ENCODE data around the gene TMEM203.
A peak's percentile ranks its signal among the peaks of the same experiment; 100 is the strongest.

Gene TMEM203

DNA sequence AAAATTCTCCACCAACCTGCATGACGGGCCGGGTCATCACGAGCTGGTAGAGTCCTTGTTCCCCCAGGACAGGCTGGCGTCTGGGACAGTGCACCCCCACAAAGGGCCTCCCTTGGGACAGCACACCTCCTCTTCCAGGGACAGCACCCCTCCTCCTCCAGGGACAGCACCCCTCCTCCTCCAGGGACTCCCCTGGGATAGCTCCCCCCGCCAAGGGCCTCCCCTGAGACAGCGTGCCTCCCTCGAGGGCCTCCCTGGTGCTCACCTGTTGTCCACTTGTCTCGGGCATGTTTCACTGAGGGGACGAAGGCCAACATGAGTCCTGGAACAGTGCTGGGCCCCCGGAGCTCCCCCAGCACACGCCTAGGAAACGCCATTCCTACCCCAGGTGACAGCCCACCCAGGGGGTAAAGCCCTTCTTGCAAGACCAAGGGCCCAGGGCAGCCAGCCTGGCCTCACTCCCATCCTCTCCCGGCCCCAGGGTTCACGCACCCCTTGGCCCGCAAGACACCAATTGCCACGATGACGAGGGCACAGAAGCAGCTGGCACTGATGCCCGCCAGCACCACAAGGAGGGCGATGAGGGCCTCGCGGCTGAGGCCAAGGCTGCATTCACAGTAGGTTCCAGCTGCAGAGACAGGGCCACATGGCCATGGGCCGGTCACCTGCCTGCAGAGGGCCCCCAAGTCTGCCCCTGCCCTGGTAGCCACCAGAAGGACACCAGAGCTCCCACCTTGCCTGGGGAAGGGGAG is 34.1 kb downstream of the TMEM203 start:
- Histone ChIP-seq H3K9me3 (ENCODE audit: control insufficient read depth in 2 of 2, low read length in 2 of 2) (no peaks in the 10 kb centered on the region), H3K4me1 (ENCODE audit: control insufficient read depth, insufficient read depth, low read length) (peaks cover 26% of the 10 kb centered on the region), H3K27ac (ENCODE audit: low read length) (no peak overlapping the region), H3K9ac (ENCODE audit: low read length in 2 of 2) (no peak overlapping the region), H3K4me3 (ENCODE audit: low read length in 2 of 2) (no peak overlapping the region), H3K36me3 (ENCODE audit: control insufficient read depth in 2 of 2, insufficient read depth in 2 of 2, low read length in 2 of 2) (no peaks in the 10 kb centered on the region), H3K27me3 (ENCODE audit: control insufficient read depth in 1 of 2, insufficient read depth in 2 of 2, low read length in 2 of 2) (peaks cover 26 to 44% of the 10 kb centered on the region in 2 donors)

DNA sequence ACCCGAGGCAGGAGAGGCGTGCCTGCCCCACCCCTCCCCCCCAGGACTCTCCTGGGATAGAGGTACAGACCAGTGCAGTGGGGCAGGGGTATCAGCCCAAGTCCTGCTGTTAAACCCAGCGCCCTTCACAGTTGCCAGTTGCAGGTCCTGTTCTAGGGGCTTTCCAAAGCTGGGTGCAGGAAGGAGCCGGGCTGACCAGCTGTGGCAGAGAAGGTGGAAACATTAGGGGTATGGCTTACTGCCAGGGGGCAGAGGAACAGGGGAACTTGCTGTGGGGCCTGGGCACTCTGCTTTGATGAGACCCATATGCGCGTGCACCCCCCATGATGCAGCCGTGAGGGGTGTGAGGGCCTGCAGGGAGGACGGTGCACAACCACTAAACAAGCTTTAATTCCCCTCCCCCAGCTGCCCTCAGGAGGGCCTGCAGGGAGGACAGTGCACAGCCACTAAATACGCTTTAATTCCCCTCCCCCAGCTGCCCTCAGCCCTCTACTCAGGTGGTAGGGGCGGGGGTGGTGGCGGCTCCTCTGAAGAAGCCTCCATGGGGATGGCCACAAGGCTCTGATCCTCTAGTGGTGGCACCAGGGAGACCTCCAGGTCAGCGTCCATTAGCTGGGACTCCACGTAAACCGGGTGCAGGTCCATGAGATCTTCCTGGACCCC is 34.8 kb downstream of the TMEM203 start:
- no peaks in the 10 kb centered on the region for H3K9me3 ChIP-seq (ENCODE audit: control insufficient read depth in 2 of 2, low read length in 2 of 2)
- H3K4me1 ChIP-seq (ENCODE audit: control insufficient read depth, insufficient read depth, low read length) = peaks cover 26% of the 10 kb centered on the region
- H3K27ac ChIP-seq (ENCODE audit: low read length) = no peak overlapping the region
- H3K27me3 ChIP-seq (ENCODE audit: control insufficient read depth in 1 of 2, insufficient read depth in 2 of 2, low read length in 2 of 2) = peaks cover 33 to 51% of the 10 kb centered on the region in 2 donors
- no peak overlapping the region for H3K4me3 ChIP-seq (ENCODE audit: low read length in 2 of 2)
- no peaks in the 10 kb centered on the region for H3K36me3 ChIP-seq (ENCODE audit: control insufficient read depth in 2 of 2, insufficient read depth in 2 of 2, low read length in 2 of 2)
- H3K9ac ChIP-seq (ENCODE audit: low read length in 2 of 2) = no peak overlapping the region

- Histone ChIP-seq H3K27ac (ENCODE audit: low read length) (no peak within 1 kb of the TSS), H3K4me1 (ENCODE audit: control insufficient read depth, insufficient read depth, low read length) (peaks cover 26% of the 10 kb centered on the region), H3K9me3 (ENCODE audit: control insufficient read depth in 2 of 2, low read length in 2 of 2) (no peaks in the 10 kb centered on the region), H3K36me3 (ENCODE audit: control insufficient read depth in 2 of 2, insufficient read depth in 2 of 2, low read length in 2 of 2) (no peaks in the 10 kb centered on the region), H3K4me3 (ENCODE audit: low read length in 2 of 2) (peak within 1 kb of the TSS; percentile 27 to 64), H3K9ac (ENCODE audit: low read length in 2 of 2) (no peak within 1 kb of the TSS), H3K27me3 (ENCODE audit: control insufficient read depth in 1 of 2, insufficient read depth in 2 of 2, low read length in 2 of 2) (peaks cover 39 to 57% of the 10 kb centered on the region in 2 donors)
Measured at GRCh38 chr9:137169896-137170358, 35.5 kb downstream of the TMEM203 start, which contains the start of gene LRRC26. LRRC26 (minus strand) TSS chr9:137170051; CDS start chr9:137169943, 108 bp downstream.

DNA sequence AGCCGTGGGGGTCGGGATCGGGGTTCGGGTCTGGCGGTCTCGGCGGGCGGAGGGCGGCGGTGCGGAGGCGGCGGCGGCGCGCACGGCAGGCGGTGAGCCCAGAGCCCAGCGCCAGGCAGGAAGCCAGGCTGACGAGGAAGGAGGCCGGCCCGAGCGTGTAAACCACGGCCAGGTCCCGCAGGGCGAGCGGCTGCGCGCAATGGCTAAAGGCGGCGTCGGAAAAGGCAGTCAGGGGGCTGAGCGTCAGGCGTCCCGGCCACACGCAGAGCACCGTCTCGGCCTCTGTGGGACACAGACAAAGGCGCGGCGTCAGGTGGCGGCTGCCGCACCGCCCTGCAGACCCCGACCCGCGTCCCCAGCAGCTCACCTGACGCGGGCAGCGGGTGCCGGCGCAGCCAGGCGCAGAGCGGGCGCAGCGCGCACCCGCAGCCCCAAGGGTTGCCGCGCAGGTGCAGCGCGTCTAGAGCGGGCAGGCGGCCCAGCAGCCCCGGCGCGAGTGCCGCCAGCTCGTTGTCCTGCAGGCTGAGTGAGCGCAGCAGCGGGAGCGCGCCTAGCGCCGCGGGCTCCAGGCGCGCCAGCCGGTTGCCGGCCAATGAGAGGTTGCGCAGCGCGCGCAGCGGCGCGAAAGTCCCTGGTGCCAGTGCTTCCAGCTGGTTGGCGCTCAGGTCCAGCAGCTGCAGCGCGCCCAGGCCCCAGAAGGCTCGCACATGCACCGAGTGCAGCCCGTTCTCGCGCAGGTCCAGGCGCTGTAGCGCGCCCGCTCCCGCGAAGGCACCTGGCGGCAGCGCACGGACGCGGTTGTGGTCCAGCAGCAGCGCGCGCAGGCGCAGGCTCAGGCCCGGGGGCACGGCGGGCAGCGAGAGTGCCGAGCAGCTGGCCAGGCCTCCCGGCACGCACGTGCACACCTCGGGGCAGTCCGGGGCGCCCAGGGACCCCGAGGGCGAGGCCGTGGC is 36.3 kb downstream of the TMEM203 start:
- Histone ChIP-seq H3K9me3 (ENCODE audit: control insufficient read depth in 2 of 2, low read length in 2 of 2) (no peaks in the 10 kb centered on the region), H3K27ac (ENCODE audit: low read length) (no peak overlapping the region), H3K27me3 (ENCODE audit: control insufficient read depth in 1 of 2, insufficient read depth in 2 of 2, low read length in 2 of 2) (peaks cover 46 to 65% of the 10 kb centered on the region in 2 donors), H3K36me3 (ENCODE audit: control insufficient read depth in 2 of 2, insufficient read depth in 2 of 2, low read length in 2 of 2) (no peaks in the 10 kb centered on the region), H3K4me1 (ENCODE audit: control insufficient read depth, insufficient read depth, low read length) (peaks cover 26% of the 10 kb centered on the region), H3K4me3 (ENCODE audit: low read length in 2 of 2) (peak overlapping the region; percentile 27 to 64), H3K9ac (ENCODE audit: low read length in 2 of 2) (no peak overlapping the region)

GRCh38 chr9:137168573-137168903 is 36.9 kb downstream of the TMEM203 start:
- Histone ChIP-seq H3K4me1 (ENCODE audit: control insufficient read depth, insufficient read depth, low read length) (peaks cover 26% of the 10 kb centered on the region), H3K27me3 (ENCODE audit: control insufficient read depth in 1 of 2, insufficient read depth in 2 of 2, low read length in 2 of 2) (peaks cover 50 to 71% of the 10 kb centered on the region in 2 donors), H3K27ac (ENCODE audit: low read length) (no peak overlapping the region), H3K9ac (ENCODE audit: low read length in 2 of 2) (no peak overlapping the region), H3K4me3 (ENCODE audit: low read length in 2 of 2) (peak overlapping the region in 1 of 2 donors; percentile 64), H3K9me3 (ENCODE audit: control insufficient read depth in 2 of 2, low read length in 2 of 2) (no peaks in the 10 kb centered on the region), H3K36me3 (ENCODE audit: control insufficient read depth in 2 of 2, insufficient read depth in 2 of 2, low read length in 2 of 2) (no peaks in the 10 kb centered on the region)

DNA sequence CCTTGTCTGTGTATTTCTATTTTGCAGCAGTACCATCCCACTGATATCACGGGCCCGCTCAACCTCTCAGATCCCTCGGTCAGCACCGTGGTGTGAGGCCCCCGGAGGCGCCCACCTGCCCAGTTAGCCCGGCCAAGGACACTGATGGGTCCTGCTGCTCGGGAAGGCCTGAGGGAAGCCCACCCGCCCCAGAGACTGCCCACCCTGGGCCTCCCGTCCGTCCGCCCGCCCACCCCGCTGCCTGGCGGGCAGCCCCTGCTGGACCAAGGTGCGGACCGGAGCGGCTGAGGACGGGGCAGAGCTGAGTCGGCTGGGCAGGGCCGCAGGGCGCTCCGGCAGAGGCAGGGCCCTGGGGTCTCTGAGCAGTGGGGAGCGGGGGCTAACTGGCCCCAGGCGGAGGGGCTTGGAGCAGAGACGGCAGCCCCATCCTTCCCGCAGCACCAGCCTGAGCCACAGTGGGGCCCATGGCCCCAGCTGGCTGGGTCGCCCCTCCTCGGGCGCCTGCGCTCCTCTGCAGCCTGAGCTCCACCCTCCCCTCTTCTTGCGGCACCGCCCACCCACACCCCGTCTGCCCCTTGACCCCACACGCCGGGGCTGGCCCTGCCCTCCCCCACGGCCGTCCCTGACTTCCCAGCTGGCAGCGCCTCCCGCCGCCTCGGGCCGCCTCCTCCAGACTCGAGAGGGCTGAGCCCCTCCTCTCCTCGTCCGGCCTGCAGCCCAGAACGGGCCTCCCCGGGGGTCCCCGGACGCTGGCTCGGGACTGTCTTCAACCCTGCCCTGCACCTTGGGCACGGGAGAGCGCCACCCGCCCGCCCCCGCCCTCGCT is 37.5 kb downstream of the TMEM203 start:
- Histone ChIP-seq H3K27me3 (ENCODE audit: control insufficient read depth in 1 of 2, insufficient read depth in 2 of 2, low read length in 2 of 2) (peaks cover 53 to 77% of the 10 kb centered on the region in 2 donors), H3K4me1 (ENCODE audit: control insufficient read depth, insufficient read depth, low read length) (peaks cover 29% of the 10 kb centered on the region), H3K9me3 (ENCODE audit: control insufficient read depth in 2 of 2, low read length in 2 of 2) (no peaks in the 10 kb centered on the region), H3K27ac (ENCODE audit: low read length) (no peak overlapping the region), H3K4me3 (ENCODE audit: low read length in 2 of 2) (peak overlapping the region in 1 of 2 donors; percentile 22), H3K36me3 (ENCODE audit: control insufficient read depth in 2 of 2, insufficient read depth in 2 of 2, low read length in 2 of 2) (no peaks in the 10 kb centered on the region), H3K9ac (ENCODE audit: low read length in 2 of 2) (no peak overlapping the region)

- peaks cover 57 to 83% of the 10 kb centered on the region in 2 donors for H3K27me3 ChIP-seq (ENCODE audit: control insufficient read depth in 1 of 2, insufficient read depth in 2 of 2, low read length in 2 of 2)
Measured at GRCh38 chr9:137167277-137167746, 38.1 kb downstream of the TMEM203 start.

DNA sequence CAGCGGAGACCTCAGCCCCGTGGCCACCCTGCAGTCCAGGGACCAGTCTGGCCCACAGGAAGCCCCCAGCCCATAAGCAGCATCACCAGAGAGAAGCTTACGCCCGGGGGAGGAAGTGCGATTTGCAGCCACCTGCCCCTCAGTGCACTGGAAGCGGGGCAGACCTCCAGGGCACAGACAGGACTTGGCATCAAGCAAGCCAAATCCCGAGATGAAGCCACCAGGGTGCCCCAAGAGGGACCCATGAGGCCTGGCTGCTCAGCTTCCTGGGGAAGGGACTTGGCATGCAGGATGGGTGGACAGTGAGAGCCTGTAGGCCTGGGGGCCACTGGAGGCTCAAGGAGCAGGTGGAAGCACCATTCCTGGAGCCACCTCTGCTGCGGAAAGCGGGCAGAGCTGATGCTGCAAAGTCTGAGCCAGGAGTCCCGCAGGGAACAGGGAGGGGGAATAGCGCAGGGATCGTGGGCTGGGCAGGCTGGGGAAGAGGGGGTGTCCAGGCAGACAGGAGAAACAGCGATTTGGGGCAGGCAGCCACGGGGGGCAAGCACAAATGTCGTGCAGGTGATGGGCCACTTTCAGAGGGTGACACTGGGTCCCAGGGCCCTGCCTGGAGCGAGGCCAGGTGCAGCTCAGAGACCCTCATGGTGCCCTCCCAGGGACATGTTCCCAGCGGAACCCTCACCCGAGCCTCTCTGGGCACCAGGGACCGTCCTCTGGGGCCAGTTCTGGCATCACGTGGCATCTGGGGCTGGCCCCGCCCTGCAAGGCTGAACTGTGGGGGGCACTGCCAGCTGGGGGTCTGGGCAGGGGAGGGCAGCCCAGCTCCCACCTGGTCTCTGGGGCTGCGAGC is 38.8 kb downstream of the TMEM203 start:
- Histone ChIP-seq H3K27ac (ENCODE audit: low read length) (no peak overlapping the region), H3K9me3 (ENCODE audit: control insufficient read depth in 2 of 2, low read length in 2 of 2) (no peaks in the 10 kb centered on the region), H3K9ac (ENCODE audit: low read length in 2 of 2) (no peak overlapping the region), H3K4me1 (ENCODE audit: control insufficient read depth, insufficient read depth, low read length) (peaks cover 38% of the 10 kb centered on the region), H3K27me3 (ENCODE audit: control insufficient read depth in 1 of 2, insufficient read depth in 2 of 2, low read length in 2 of 2) (peaks cover 56 to 86% of the 10 kb centered on the region in 2 donors), H3K4me3 (ENCODE audit: low read length in 2 of 2) (no peak overlapping the region), H3K36me3 (ENCODE audit: control insufficient read depth in 2 of 2, insufficient read depth in 2 of 2, low read length in 2 of 2) (no peaks in the 10 kb centered on the region)

More at GRCh38 chr9:137167277-137167746, 38.1 kb downstream of the TMEM203 start:
- Histone ChIP-seq H3K4me3 (ENCODE audit: low read length in 2 of 2) (no peak overlapping the region), H3K9me3 (ENCODE audit: control insufficient read depth in 2 of 2, low read length in 2 of 2) (no peaks in the 10 kb centered on the region), H3K36me3 (ENCODE audit: control insufficient read depth in 2 of 2, insufficient read depth in 2 of 2, low read length in 2 of 2) (no peaks in the 10 kb centered on the region), H3K27ac (ENCODE audit: low read length) (no peak overlapping the region), H3K9ac (ENCODE audit: low read length in 2 of 2) (no peak overlapping the region), H3K4me1 (ENCODE audit: control insufficient read depth, insufficient read depth, low read length) (peaks cover 34% of the 10 kb centered on the region)

DNA sequence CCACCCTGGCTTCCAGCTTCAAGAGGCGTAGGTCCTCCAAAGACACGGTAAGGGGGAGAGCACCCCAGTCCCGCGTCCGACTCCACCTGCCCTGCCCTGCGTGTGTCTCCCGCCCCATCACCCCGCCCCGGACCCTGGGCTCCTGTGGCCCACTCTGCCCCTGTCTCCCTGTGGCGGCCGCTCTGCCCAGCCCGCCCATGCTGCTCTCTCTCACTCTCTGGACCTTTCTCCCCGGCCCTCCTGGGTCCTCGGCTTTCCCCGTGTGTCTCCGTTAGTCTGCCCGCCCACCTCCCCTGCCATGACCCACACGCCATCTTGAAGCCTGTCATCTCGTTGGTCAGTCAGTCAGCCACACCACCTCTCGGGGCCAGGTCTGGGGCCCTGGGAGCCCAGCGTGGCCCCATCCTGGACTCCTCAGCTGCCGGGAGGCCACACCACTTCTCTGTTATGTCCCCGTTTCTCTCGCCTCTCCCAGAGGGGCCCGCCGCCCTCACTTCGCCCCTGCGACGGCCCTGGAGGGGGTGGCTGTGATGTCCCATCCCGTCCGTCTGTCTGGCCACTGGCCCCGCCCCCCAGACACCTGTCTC is 40.1 kb downstream of the TMEM203 start:
- H3K4me3 ChIP-seq (ENCODE audit: low read length in 2 of 2) = no peak overlapping the region
- peaks cover 38% of the 10 kb centered on the region for H3K4me1 ChIP-seq (ENCODE audit: control insufficient read depth, insufficient read depth, low read length)
- no peak overlapping the region for H3K9ac ChIP-seq (ENCODE audit: low read length in 2 of 2)
- H3K27ac ChIP-seq (ENCODE audit: low read length) = no peak overlapping the region
- no peaks in the 10 kb centered on the region for H3K9me3 ChIP-seq (ENCODE audit: control insufficient read depth in 2 of 2, low read length in 2 of 2)
- no peaks in the 10 kb centered on the region for H3K36me3 ChIP-seq (ENCODE audit: control insufficient read depth in 2 of 2, insufficient read depth in 2 of 2, low read length in 2 of 2)
- peaks cover 45 to 90% of the 10 kb centered on the region in 2 donors for H3K27me3 ChIP-seq (ENCODE audit: control insufficient read depth in 1 of 2, insufficient read depth in 2 of 2, low read length in 2 of 2)

Data from stomach smooth muscle (tissue), 2 donors.